Ectodermal cell (in vitro differentiated cells): ENCODE results near the gene MARS1.
A peak's percentile ranks its signal among the peaks of the same experiment; 100 is the strongest.

ENCODE experiments used
- H3K27ac ChIP-seq: 2 replicates; pipeline ENCODE4 v1.7.0; 2013; ENCODE audit warnings: mild to moderate bottlenecking, low read depth, low read length; ENCODE audit not compliant: insufficient read depth, poor library complexity, severe bottlenecking
- H3K27me3 ChIP-seq: 2 replicates; pipeline ENCODE4 v1.7.0; 2013; ENCODE audit warnings: mild to moderate bottlenecking, low read length; ENCODE audit not compliant: insufficient read depth, control insufficient read depth, poor library complexity, severe bottlenecking
- H3K36me3 ChIP-seq: one replicate; pipeline ENCODE4 v1.7.0; 2013; ENCODE audit warnings: low read length; ENCODE audit not compliant: control insufficient read depth, insufficient read depth
- H3K4me1 ChIP-seq: one replicate; pipeline ENCODE4 v1.7.0; 2013; ENCODE audit warnings: low read length; ENCODE audit not compliant: control insufficient read depth, insufficient read depth
- H3K4me3 ChIP-seq: 2 replicates; pipeline ENCODE4 v1.7.0; 2013; ENCODE audit warnings: low read depth, low read length, control low read depth; ENCODE audit not compliant: insufficient read depth
- H3K9me3 ChIP-seq: 2 replicates; pipeline ENCODE4 v1.7.0; 2013; ENCODE audit warnings: mild to moderate bottlenecking, low read length, moderate library complexity; ENCODE audit not compliant: control insufficient read depth
- WGBS, 2 experiments: methylation state at CpG; one replicate each; pipeline ENCODE4 v1.1.7; 2013; ENCODE audit warnings: missing lambda C conversion rate in 2 of 2; 5-methylcytosine and 5-hydroxymethylcytosine counted together

Gene MARS1

DNA sequence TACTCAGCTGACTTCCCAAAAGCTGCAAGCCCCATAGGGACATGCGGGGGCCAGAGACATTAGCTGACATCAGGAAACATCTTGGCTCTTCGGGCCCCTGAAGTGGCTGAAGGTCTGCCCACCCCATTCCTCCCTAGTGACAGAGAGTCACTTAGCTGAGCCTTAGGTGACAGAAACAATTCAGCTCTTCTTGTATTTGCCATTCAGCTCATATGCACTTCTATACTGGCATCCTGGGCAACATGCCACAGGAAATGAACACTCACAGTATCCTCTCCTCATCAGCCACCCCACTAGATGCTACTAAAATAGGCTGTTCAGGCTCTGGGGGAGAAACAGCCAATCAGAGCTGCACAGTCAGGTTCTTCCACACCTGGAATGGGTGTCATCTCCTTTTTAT, 55.7 kb downstream of the MARS1 start:
- H3K4me1 ChIP-seq, result peaks cover 5% of the 10 kb centered on the region
- peaks cover 10% of the 10 kb centered on the region for H3K36me3 ChIP-seq
- 95 to 96% methylated on average over 2 of the region's 2 CpGs for WGBS, 2 experiments
- no peak overlapping the region for H3K4me3 ChIP-seq
- no peaks in the 10 kb centered on the region for H3K9me3 ChIP-seq
- peaks cover 11% of the 10 kb centered on the region for H3K27me3 ChIP-seq
- H3K27ac ChIP-seq, result no peak overlapping the region

DNA sequence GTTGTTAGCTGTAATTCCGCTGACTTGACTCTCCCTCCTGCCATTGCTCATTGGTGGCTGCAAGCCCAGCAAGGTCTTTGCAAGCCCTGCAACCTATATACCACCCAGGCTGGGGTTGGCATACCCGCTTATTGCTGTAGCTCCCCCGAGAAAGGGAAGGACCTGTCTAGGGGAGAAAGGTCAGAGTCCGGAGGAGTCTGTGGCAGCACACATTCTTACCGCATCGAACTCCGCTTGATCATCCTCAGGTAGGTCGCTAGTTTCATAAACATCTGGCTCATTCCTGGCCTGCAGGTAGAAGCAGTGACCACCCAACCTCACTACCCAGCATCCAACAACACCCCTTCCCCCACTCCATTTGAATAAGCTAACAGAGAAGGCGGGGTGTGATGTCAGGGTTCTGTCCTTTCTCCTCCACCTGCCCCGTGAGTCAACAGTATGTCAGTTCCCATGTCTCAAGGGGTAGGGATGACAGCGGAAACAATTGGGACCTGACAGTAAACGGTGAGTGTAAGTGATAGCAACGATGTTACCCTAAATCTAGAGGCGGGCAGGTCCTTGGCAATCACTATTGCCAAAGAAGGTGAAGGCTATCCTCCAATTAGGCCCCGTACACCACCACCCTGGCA, 58.1 kb downstream of the MARS1 start:
- no peaks in the 10 kb centered on the region for H3K9me3 ChIP-seq
- H3K27me3 ChIP-seq, result peaks cover 33% of the 10 kb centered on the region
- H3K4me3 ChIP-seq, result peak overlapping the region; percentile 71
- no peak overlapping the region for H3K27ac ChIP-seq
- H3K4me1 ChIP-seq, result peaks cover 7% of the 10 kb centered on the region
- H3K36me3 ChIP-seq, result peaks cover 5% of the 10 kb centered on the region
- 67 to 70% methylated on average over 15 of the region's 15 CpGs for WGBS, 2 experiments

DNA sequence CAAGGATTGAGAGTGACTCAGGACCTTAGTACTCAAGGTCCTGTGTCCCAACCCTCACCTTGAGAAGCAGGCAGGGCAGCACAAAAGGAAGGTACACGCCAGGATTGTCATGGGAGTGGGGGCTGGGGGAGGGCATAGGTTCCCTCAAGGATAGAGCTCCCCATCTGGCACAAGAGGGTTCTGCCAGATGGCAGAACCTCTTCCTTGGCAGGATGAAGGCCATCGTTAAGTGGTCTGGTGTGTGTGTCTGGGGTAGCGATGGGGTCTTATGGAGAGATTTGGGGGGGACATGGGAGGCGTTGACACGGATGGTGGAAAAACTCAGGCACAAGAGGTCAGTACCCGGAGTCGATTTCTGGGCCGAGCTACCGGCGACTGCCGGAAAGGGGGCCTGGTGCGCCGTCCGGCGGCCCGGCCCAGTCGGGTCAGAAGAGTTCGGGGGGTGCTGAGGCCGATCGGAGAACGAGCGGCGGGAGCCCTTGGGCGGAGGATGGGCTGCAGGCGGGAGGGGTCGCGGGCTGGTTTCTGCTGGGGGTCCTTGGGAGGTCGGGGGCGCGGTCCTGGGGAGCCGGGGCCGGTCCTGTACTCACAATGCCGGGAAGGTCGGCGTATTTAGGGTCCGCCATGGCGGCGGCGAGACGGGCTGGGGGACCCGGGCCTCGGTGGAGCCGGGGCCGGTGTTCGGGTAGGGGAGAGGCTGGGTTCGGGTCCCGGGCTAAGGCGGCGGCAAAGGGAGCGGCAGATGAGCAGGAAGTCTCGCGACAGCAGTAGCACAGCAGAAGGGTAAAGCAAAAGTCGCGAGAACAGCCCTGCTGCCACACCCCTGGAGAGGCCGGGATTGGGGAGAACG, 58.8 kb downstream of the MARS1 start, which contains the start of gene DCTN2:
DCTN2 (minus strand) TSS at position 755 of the 850 bp plus-strand sequence; CDS start at position 626, 129 bp downstream.
- H3K4me1 ChIP-seq, result peaks cover 13% of the 10 kb centered on the region
- no peak within 1 kb of the TSS for H3K27ac ChIP-seq
- peaks cover 33% of the 10 kb centered on the region for H3K27me3 ChIP-seq
- H3K4me3 ChIP-seq, result peak within 1 kb of the TSS; percentile 71
- no peaks in the 10 kb centered on the region for H3K9me3 ChIP-seq
- 1% methylated on average over 56 of the region's 56 CpGs for WGBS, 2 experiments
- H3K36me3 ChIP-seq, result peaks cover 2% of the 10 kb centered on the region

DNA sequence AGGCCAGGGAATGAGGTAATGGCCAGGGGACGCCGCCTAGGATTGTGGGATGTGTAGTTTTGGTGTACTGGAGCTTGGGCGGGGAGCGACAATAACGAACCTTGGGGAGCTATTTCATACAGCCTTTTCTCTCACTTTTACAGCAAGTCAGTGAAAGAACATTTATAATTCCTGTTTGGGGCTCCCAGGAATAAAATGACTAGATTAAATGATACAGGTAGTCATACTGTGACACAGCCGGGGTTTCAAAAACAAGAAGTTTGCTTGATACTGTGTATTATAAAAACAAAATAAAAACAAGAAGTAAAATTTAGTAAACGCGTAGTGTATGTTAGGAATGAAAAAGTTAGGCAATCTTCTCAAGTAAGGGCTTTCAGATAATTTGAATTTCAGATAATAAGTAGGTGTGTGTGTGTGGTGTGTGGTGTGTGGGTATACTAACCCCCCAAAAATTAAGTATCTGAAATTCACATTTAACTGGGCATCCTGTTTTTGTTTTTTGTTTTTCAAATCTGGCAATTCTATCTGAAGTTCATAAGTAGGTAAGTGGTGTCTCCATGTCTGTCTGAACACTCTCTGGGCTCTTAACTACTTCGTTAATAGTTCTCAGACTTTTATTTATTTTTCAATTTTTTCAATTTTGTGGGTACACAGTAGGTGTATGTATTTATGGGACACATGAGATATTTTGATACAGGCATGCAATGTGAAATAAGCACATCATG, 59.6 kb downstream of the MARS1 start:
- Histone ChIP-seq H3K4me1 (peaks cover 21% of the 10 kb centered on the region), H3K4me3 (peak overlapping the region; percentile 71), H3K36me3 (no peaks in the 10 kb centered on the region), H3K27me3 (peaks cover 33% of the 10 kb centered on the region), H3K9me3 (no peaks in the 10 kb centered on the region), H3K27ac (no peak overlapping the region)
- WGBS, 2 experiments, result 22 to 23% methylated on average over 5 to 7 of the region's 9 CpGs

DNA sequence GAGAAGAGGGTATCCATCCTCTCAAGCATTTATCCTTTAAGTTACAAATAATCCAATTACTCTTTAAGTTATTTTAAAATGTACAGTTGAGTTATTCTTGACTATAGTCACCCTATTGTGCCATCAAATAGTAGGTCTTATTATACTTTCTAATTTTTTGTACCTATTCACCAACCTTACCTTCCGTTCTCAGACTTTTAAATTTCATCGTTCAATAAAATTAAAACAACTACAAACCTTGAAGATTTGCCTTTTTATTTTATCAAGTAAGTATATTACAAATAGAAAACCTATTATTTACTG, 60.1 kb downstream of the MARS1 start:
- Histone ChIP-seq H3K4me1 (peaks cover 23% of the 10 kb centered on the region), H3K9me3 (no peaks in the 10 kb centered on the region), H3K36me3 (no peaks in the 10 kb centered on the region), H3K27me3 (peaks cover 33% of the 10 kb centered on the region), H3K27ac (no peak overlapping the region), H3K4me3 (no peak overlapping the region)
- WGBS, 2 experiments, result 80 to 100% methylated on average over 1 to 2 of the region's 2 CpGs

DNA sequence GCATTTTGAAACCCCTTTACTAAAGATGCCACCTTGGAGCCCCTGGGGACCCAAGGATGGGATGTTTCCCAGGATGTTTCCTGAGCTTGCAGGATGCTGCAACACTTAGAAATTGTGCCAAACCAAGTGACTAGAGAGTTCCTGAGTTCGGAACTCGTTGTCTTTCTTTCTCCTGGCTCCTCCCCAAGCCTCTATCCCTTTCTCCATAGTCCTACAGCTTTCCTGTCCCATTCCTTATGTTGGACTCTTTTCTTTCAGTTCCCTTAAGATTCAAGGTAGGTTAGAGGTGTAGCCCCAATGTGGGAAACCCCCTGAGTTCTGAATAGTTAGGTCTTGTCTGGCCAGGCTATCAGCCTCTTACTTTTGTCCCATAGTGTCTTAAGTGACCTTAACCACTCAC, 60.6 kb downstream of the MARS1 start:
- H3K4me3 ChIP-seq, result no peak overlapping the region
- peaks cover 33% of the 10 kb centered on the region for H3K27me3 ChIP-seq
- no peaks in the 10 kb centered on the region for H3K36me3 ChIP-seq
- peaks cover 28% of the 10 kb centered on the region for H3K4me1 ChIP-seq
- 72 to 88% methylated on average over 2 of the region's 2 CpGs for WGBS, 2 experiments
- no peak overlapping the region for H3K27ac ChIP-seq
- H3K9me3 ChIP-seq, result no peaks in the 10 kb centered on the region

DNA sequence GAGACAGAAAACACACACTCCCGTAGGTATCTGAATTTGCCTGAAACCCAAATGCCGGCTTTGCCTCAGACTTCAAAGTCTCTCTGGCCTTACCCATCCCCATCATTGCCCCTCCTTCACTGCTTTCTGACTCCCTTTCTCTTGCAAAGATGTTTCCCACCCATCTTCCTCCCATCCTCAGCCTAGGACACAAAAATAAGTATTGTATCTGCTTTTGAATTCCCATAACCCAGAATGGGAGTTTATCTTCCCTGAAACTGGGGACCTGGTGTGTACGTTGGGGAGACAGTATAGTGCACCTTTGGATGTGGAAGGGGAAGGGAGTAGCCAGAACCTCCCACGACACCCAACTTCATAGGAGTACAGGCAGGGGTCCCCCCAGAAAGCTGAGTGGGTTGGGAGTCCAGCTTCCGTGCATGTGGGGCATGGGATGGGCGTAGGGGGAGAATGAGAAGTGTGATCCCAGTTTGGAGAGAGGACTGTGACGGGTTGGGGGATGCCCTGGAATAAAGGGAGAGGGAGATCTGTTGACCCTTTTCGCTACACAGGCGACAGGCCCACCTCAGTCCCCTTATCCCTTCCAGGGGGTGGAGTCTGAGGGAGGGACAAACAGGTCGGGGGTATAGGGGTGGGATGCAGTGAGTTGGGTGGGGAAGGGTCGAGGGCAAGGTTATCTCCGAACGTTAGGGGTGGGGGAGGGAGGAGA, 61.5 kb downstream of the MARS1 start:
- Histone ChIP-seq H3K27me3 (peaks cover 33% of the 10 kb centered on the region), H3K27ac (no peak overlapping the region), H3K4me1 (peaks cover 32% of the 10 kb centered on the region), H3K36me3 (no peaks in the 10 kb centered on the region), H3K9me3 (no peaks in the 10 kb centered on the region), H3K4me3 (peak overlapping the region; percentile 66)
- 31 to 34% methylated on average over 13 of the region's 13 CpGs for WGBS, 2 experiments

DNA sequence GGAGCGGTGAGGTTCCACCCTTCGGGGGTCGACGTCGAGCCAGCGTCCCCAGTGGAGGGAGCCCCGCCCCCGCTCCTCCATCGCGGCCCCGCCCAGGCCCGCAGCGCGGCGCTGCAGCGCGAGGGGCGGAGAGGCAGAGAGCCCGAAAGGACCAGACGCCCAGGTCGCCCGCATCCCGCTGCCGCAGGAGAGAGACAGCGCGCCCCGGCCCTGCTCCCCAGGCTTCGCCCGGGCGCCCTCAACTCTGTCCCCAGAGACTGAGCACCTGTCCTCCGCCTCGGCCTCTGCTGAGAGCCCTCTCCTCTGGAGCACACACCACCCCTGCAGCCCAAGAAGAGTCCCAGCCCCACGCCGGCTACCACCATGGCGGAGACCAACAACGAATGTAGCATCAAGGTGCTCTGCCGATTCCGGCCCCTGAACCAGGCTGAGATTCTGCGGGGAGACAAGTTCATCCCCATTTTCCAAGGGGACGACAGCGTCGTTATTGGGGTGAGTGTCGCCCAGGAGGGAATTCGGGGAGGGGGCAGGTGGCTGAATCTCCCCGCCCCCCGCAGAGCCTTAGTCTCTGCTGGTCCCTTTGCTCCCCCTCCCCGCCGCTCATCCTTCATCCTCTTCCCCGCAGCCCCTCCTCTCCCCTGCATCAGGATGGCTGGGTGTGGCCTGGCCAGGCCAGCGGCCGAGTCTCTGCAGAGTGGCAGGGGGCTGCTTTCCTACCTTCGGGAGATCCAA, 62.2 kb downstream of the MARS1 start, which contains the start of gene KIF5A:
KIF5A (plus strand) TSS at position 136 of the 732 bp plus-strand sequence; CDS start at position 364, 228 bp downstream.
- peak within 1 kb of the TSS; percentile 66 for H3K4me3 ChIP-seq
- no peaks in the 10 kb centered on the region for H3K9me3 ChIP-seq
- no peak within 1 kb of the TSS for H3K27ac ChIP-seq
- 0% methylated on average over 52 of the region's 52 CpGs for WGBS, 2 experiments
- H3K4me1 ChIP-seq, result peaks cover 32% of the 10 kb centered on the region
- no peaks in the 10 kb centered on the region for H3K36me3 ChIP-seq
- peaks cover 33% of the 10 kb centered on the region for H3K27me3 ChIP-seq
